ENCODE results near the gene FLT4.

GRCh38 chr5:180603076-180603594 lies 46.3 kb downstream of the FLT4 start:
- TF ChIP-seq CTCF (IDR thresholded peaks at IDR 0.05) (no peak), POLR2A (IDR thresholded peaks at IDR 0.05) (no peak)

Measured in lower leg skin (tissue), 3 donors.